Ishikawa (cell line): Measurements from ENCODE around the gene INKA2.

Experiments used
- CEBPB ChIP-seq: IDR thresholded peaks from 2 replicates; pipeline ENCODE4 v1.6.1; 2012
- CREB1 ChIP-seq: IDR thresholded peaks from 2 replicates; pipeline ENCODE4 v1.6.1; 2012; ENCODE audit warnings: low read depth
- EGR1 ChIP-seq: IDR thresholded peaks from 2 replicates; pipeline ENCODE4 v1.6.1; 2012
- EP300 ChIP-seq: IDR thresholded peaks from 2 replicates; pipeline ENCODE4 v1.6.1; 2012; ENCODE audit warnings: borderline replicate concordance
- FOXM1 ChIP-seq: IDR thresholded peaks from 2 replicates; pipeline ENCODE4 v1.6.1; 2012; ENCODE audit warnings: low read depth, borderline replicate concordance
- NFIC ChIP-seq: IDR thresholded peaks from 2 replicates; pipeline ENCODE4 v1.6.1; 2012
- RAD21 ChIP-seq: IDR thresholded peaks from 2 replicates; pipeline ENCODE4 v1.6.1; 2012; ENCODE audit warnings: low read depth
- TAF1 ChIP-seq: IDR thresholded peaks from 2 replicates; pipeline ENCODE4 v1.6.1; 2012; ENCODE audit warnings: low read depth, mild to moderate bottlenecking
- TCF12 ChIP-seq: IDR thresholded peaks from 2 replicates; pipeline ENCODE4 v1.6.1; 2012; ENCODE audit warnings: low read depth
- TEAD4 ChIP-seq: IDR thresholded peaks from 2 replicates; pipeline ENCODE4 v1.6.1; 2012
- USF1 ChIP-seq: IDR thresholded peaks from 2 replicates; pipeline ENCODE4 v1.6.1; 2012
- YY1 ChIP-seq: IDR thresholded peaks from 2 replicates; pipeline ENCODE4 v1.6.1; 2012; ENCODE audit warnings: low read depth
- ZBTB7A ChIP-seq: IDR thresholded peaks from 2 replicates; pipeline ENCODE4 v1.6.1; 2012; ENCODE audit warnings: low read depth
- TF ChIP-seq, protein P1 (sequence below): IDR thresholded peaks from 2 replicates; pipeline ENCODE4 v1.6.1; 2012
- TF ChIP-seq, protein P2 (sequence below): IDR thresholded peaks from 2 replicates; pipeline ENCODE4 v1.6.1; 2012; ENCODE audit warnings: low read depth, mild to moderate bottlenecking

INKA2 gene

DNA sequence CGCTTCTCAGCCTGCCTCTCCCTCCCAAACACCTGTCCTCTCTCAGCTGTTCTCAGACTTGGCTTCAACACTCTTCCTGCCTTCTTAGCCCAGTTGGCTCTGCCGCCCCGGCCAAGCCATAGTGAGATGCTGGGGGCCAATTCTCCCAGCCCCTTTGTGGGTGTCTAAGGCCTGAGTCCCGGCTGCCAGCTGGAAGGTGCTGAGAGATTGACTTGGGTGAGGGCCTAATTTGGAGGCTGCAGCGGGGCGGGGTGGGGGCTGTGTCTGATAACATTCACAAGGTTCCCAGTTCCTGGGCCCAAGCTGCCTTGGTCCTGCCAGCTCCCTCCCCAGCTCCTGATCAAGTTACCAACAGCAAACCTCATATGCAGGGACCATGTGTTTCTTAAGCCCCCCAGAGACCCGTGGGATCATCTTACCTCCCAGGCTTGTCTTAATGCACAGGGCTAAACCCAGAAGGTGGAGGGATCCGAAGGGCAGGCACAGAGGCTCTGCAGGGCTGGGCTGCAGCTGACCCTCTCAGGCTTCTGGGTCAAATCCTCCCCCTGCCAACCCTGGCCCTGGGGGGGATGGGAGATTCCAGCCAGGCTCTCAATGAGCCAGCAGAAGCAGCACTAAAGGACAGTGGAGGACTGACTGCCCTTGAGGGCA is 9.8 kb downstream of the INKA2 start:
- TF ChIP-seq NFIC (no peak), TEAD4 (no peak), FOXM1 (no peak), EGR1 (no peak), CREB1 (no peak), EP300 (no peak), YY1 (no peak), CEBPB (no peak), RAD21 (no peak)
- TF ChIP-seq, protein P1, sequence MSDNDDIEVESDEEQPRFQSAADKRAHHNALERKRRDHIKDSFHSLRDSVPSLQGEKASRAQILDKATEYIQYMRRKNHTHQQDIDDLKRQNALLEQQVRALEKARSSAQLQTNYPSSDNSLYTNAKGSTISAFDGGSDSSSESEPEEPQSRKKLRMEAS = no peak
- TF ChIP-seq, protein P2, sequence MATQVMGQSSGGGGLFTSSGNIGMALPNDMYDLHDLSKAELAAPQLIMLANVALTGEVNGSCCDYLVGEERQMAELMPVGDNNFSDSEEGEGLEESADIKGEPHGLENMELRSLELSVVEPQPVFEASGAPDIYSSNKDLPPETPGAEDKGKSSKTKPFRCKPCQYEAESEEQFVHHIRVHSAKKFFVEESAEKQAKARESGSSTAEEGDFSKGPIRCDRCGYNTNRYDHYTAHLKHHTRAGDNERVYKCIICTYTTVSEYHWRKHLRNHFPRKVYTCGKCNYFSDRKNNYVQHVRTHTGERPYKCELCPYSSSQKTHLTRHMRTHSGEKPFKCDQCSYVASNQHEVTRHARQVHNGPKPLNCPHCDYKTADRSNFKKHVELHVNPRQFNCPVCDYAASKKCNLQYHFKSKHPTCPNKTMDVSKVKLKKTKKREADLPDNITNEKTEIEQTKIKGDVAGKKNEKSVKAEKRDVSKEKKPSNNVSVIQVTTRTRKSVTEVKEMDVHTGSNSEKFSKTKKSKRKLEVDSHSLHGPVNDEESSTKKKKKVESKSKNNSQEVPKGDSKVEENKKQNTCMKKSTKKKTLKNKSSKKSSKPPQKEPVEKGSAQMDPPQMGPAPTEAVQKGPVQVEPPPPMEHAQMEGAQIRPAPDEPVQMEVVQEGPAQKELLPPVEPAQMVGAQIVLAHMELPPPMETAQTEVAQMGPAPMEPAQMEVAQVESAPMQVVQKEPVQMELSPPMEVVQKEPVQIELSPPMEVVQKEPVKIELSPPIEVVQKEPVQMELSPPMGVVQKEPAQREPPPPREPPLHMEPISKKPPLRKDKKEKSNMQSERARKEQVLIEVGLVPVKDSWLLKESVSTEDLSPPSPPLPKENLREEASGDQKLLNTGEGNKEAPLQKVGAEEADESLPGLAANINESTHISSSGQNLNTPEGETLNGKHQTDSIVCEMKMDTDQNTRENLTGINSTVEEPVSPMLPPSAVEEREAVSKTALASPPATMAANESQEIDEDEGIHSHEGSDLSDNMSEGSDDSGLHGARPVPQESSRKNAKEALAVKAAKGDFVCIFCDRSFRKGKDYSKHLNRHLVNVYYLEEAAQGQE = no peak

- TF ChIP-seq TCF12 = no peak
- no peak for TF ChIP-seq EP300
- TF ChIP-seq, protein P2 = no peak
- no peak for TF ChIP-seq FOXM1
These were observed 12.1 kb downstream of the INKA2 start for GRCh38 chr1:111727056-111727455.

GRCh38 chr1:111725192-111725591 is 14.0 kb downstream of the INKA2 start:
- TF ChIP-seq, protein P1 = 0 out of 2 replicates have a peak, but pooled peaks have one; percentile 12
- no peak for TF ChIP-seq ZBTB7A
- peak; percentile 64 for TF ChIP-seq USF1

GRCh38 chr1:111723871-111724270 is 15.3 kb downstream of the INKA2 start:
- TF ChIP-seq FOXM1 (no peak), RAD21 (no peak), TCF12 (no peak), TEAD4 (no peak)
- TF ChIP-seq, protein P2 = no peak

DNA sequence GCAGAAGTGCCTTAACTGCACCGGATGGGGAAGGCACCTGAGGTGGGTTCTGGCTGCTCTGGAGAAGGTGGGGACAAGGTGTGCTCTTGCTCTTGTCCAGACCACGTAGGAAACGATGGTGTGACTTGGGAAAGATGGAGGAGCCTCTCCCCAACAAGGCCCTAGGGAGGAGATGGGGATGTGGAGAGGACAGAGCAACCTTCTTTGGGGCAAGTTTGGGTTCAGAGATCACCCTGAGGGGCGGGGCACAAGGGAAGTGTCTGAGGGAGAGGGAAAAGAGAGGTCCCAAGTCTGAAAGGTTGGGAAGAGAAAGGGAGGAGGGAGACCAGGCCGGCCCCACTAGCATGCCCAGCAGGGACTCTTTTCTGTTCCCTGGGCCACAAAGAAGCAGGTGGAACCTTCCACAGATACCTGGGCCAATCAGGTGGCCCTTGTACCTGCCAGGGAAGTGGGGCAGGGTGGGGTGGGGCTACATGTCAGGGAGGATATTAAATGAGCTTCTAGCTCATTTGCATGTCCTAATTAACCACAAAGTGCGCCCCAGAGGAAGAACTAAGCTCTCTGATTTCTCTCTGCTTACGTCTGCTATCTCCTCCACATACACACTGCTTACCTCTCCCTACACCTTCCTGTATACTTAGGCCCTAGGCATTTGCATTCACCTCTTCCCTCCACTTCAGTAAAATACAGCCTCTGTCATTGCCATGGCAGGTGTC is 15.9 kb downstream of the INKA2 start:
- TF ChIP-seq USF1 (no peak), YY1 (no peak), CEBPB (no peak), FOXM1 (no peak), ZBTB7A (no peak), TAF1 (no peak), TEAD4 (no peak), EGR1 (no peak), CREB1 (no peak), NFIC (no peak), RAD21 (no peak), EP300 (no peak), TCF12 (no peak)
- TF ChIP-seq, protein P1 = no peak
- TF ChIP-seq, protein P2 = no peak
